Uterus (tissue), 4 donors: Measurements from ENCODE around the gene IFITM5. TPM values are rescaled to one million over a fixed set of nuclear protein-coding genes. Genes with fewer than 3 reads are reported as not detected.
"Not testable (repeated sequence)": the region's sequence is repeated elsewhere in the genome, so short reads cannot be mapped to it uniquely, and the experiment has no call there.

Source experiments
- DNase-seq, 2 donors: peaks; one replicate each; pipeline ENCODE4 v3.0.0-alpha.2; 2019 to 2020
- H3K27ac ChIP-seq, 2 donors: fragments of 200-600 bp; sonication (generic); 1 replicate in 1 of 2; 2 replicates in 1 of 2; pipeline ENCODE4 v1.5.1; 2016 to 2018
- H3K27me3 ChIP-seq, 2 donors: fragments of 200-600 bp; sonication (generic); one replicate each; pipeline ENCODE4 v1.5.1; 2018 to 2019; ENCODE audit warnings: control low read depth in 1 of 2
- H3K36me3 ChIP-seq, 2 donors: fragments of 200-600 bp; sonication (generic); one replicate each; pipeline ENCODE4 v1.5.1; 2019; ENCODE audit warnings: control low read depth in 1 of 2
- H3K4me1 ChIP-seq, 2 donors: fragments of 200-600 bp; sonication (generic); one replicate each; pipeline ENCODE4 v1.5.1; 2018 to 2019; ENCODE audit warnings: control low read depth in 1 of 2
- H3K4me3 ChIP-seq, 2 donors: fragments of 200-600 bp; sonication (generic); 1 replicate in 1 of 2; 2 replicates in 1 of 2; pipeline ENCODE4 v1.5.1; 2018 to 2019; ENCODE audit warnings: mild to moderate bottlenecking in 1 of 2
- H3K9me3 ChIP-seq, 2 donors: fragments of 200-600 bp; sonication (generic); one replicate each; pipeline ENCODE4 v1.5.1; 2019; ENCODE audit warnings: control low read depth in 1 of 2
- POLR2A ChIP-seq, 2 donors: fragments of 450-650 bp; IDR thresholded peaks; one replicate each; pipeline ENCODE4 v1.6.1; 2016; ENCODE audit warnings: antibody characterized with exemption in 2 of 2, mild to moderate bottlenecking in 1 of 2, moderate library complexity in 1 of 2
- intact Hi-C: fragments of 100-400 bp; cut with DNase I; formaldehyde crosslinking; loops from one replicate; pipeline ENCODE4 v1.15.1; 2023; ENCODE audit warnings: low total_unique reads
- total RNA-seq, 4 donors: library from RNA; depleted of rRNA in 3 of 4; stranded (reverse); fragments of >200 nt in 3 of 4; gene quantifications; one replicate each; pipeline versions ENCODE4 v1.1.0 to v1.2.4, GENCODE V29; 2014 to 2023
- TF ChIP-seq, protein P1 (sequence below), 4 experiments: fragments of 200-600 bp in 2 of 4; fragments of 450-650 bp in 2 of 4; sonication (generic) in 2 of 4; IDR thresholded peaks; one replicate each; pipeline ENCODE4 v1.5.1; 2016 to 2019; ENCODE audit warnings: antibody characterized with exemption in 4 of 4, mild to moderate bottlenecking in 2 of 4, moderate library complexity in 1 of 4
- donor health status: DM: yes; HTN: yes; CAD: no.

IFITM5 gene
- total RNA-seq, 4 donors from 2014 or later: not detected

DNA sequence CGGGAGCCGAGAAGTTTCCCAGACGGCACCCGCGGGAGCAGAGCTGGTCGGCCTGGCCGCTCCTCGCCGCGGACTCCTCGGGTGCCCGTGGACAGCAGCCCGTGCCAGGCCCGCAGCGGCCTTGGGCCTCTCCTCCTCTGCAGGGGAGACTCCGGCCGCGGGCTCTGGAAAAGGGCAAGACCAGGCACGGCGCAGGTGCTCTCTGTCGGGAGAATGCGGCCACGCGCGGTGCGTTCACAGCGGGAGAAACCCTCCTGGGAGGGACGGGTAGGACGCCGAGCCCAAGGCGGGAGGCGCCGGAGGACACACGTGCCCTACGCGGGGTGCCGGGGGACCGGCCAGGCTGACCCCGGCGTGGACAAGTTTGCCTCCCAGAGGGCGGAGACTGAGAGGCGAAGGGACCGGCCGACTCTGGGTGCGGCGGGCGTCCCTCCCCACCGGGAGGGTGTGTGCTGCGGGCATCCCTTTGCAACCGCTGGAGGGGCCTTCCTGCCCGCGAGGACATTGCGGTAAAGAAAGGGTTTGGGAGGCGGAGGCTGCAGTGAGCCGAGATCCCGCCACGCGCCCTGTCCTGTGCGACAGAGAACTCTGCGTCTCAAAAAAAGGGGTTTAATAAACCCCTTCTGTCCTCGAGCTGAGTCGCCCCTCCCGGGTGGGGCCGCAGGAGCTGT, 16.8 kb upstream of the IFITM5 start:
- peak in 1 of 2 donors; percentile 37 for DNase-seq
- peaks cover 6 to 8% of the 10 kb centered on the region in 2 donors for H3K4me1 ChIP-seq
- TF ChIP-seq, protein P1, sequence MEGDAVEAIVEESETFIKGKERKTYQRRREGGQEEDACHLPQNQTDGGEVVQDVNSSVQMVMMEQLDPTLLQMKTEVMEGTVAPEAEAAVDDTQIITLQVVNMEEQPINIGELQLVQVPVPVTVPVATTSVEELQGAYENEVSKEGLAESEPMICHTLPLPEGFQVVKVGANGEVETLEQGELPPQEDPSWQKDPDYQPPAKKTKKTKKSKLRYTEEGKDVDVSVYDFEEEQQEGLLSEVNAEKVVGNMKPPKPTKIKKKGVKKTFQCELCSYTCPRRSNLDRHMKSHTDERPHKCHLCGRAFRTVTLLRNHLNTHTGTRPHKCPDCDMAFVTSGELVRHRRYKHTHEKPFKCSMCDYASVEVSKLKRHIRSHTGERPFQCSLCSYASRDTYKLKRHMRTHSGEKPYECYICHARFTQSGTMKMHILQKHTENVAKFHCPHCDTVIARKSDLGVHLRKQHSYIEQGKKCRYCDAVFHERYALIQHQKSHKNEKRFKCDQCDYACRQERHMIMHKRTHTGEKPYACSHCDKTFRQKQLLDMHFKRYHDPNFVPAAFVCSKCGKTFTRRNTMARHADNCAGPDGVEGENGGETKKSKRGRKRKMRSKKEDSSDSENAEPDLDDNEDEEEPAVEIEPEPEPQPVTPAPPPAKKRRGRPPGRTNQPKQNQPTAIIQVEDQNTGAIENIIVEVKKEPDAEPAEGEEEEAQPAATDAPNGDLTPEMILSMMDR (IDR thresholded peaks at IDR 0.05): no peak
- no peak for TF ChIP-seq POLR2A (IDR thresholded peaks at IDR 0.05)

DNA sequence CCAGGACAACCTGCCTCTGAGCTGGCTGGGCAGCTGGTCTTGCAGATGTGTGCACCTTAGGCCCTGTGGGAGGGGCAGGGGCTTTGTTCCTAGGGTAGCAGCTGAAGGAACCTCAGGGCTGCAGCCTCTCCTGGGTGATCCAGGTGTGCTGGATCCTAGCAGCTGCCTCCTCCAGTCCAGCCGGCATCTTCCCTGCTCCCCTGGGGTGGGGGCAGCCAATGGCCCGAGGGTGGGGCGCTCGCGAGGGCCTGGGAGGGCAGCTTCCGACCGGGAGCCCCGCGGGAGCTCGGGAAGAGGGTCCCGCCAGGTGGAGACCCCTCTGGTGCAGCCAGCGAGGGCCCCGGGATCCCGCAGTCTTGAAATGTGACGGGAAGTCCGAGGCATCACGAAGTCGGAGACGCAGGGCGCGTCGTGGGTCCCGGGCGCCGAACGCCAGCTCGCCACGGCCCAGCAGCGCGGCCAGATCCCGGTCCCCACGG, 16.2 kb upstream of the IFITM5 start:
- Histone ChIP-seq H3K27ac (peak overlapping the region; percentile 91 to 99), H3K27me3 (no peaks in the 10 kb centered on the region), H3K36me3 (no peaks in the 10 kb centered on the region), H3K9me3 (no peaks in the 10 kb centered on the region), H3K4me3 (peak overlapping the region; percentile 45 to 61), H3K4me1 (peaks cover 6 to 8% of the 10 kb centered on the region in 2 donors)
- intact Hi-C loops: no loop called here
- TF ChIP-seq, protein P1 (IDR thresholded peaks at IDR 0.05): no peak
- TF ChIP-seq POLR2A (IDR thresholded peaks at IDR 0.05): no peak
- no peak for DNase-seq

More for the DNA sequence above, 16.8 kb upstream of the IFITM5 start:
- intact Hi-C loops: no loop called here
- no peaks in the 10 kb centered on the region for H3K9me3 ChIP-seq
- H3K27me3 ChIP-seq: no peaks in the 10 kb centered on the region
- no peaks in the 10 kb centered on the region for H3K36me3 ChIP-seq
- peak overlapping the region; percentile 91 to 99 for H3K27ac ChIP-seq
- H3K4me3 ChIP-seq: peak overlapping the region; percentile 45 to 61

DNA sequence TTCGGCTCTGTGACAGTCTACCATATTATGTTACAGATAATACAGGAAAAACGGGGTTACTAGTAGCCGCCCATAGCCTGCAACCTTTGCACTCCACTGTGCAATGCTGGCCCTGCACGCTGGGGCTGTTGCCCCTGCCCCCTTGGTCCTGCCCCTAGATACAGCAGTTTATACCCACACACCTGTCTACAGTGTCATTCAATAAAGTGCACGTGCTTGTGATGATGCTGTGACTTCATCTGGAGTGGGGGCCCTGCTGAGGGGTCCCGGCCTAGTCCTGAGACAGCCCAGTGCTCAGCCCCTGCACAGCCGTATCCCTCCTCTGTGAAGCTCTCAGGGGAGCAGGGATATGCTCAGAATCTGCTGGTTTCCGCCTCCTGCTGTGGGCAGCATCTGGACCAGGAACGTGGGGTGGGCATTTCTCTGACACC, 15.7 kb upstream of the IFITM5 start:
- no peaks in the 10 kb centered on the region for H3K36me3 ChIP-seq
- H3K9me3 ChIP-seq: no peaks in the 10 kb centered on the region
- DNase-seq: no peak
- TF ChIP-seq, protein P1 (IDR thresholded peaks at IDR 0.05): no peak
- no peak for TF ChIP-seq POLR2A (IDR thresholded peaks at IDR 0.05)
- H3K4me3 ChIP-seq: peak overlapping the region; percentile 45 to 61
- intact Hi-C loops: no loop called here
- peaks cover 6 to 8% of the 10 kb centered on the region in 2 donors for H3K4me1 ChIP-seq
- no peaks in the 10 kb centered on the region for H3K27me3 ChIP-seq
- H3K27ac ChIP-seq: peak overlapping the region; percentile 91 to 99

DNA sequence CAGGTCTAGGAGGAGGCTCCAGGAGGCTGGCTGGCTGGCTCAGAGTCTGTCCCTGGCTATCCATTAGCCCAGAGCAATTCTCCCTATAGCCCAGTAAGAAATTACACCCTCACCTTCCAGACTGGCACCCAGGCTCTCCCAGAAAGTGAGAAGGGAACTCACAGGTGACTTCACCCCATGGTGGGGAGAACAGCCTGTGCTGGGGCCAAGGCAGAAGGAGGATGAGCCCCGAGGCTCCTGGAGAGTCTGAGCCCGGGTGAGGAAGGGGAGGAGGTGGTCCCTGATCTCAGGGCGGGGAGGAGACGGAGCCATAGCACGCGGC, 15.2 kb upstream of the IFITM5 start:
- DNase-seq, H3K27me3 ChIP-seq, H3K9me3 ChIP-seq, H3K36me3 ChIP-seq, intact Hi-C loops, H3K4me1 ChIP-seq: not testable (repeated sequence)
- peak overlapping the region; percentile 45 to 61 for H3K4me3 ChIP-seq
- H3K27ac ChIP-seq: peak overlapping the region; percentile 91 to 99

DNA sequence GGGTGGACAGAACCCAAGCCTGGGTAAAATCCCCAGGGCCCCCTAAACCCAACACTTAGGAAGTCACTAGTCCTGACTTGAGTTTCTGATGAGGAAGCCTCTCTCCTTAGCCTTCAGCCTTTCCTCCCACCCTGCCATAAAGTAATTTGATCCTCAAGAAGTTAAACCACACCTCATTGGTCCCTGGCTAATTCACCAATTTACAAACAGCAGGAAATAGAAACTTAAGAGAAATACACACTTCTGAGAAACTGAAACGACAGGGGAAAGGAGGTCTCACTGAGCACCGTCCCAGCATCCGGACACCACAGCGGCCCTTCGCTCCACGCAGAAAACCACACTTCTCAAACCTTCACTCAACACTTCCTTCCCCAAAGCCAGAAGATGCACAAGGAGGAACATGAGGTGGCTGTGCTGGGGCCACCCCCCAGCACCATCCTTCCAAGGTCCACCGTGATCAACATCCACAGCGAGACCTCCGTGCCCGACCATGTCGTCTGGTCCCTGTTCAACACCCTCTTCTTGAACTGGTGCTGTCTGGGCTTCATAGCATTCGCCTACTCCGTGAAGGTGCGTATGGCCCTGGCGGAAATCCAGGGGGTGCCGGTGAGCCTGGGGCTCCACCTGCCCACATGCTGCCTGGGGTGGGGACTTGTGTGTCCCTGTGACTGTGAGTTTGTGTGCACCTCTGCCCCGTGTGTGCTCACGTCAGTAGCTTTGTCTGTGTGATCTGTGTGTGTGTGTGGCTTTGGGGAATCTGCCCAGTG, 14.6 kb upstream of the IFITM5 start, which contains the start of gene IFITM1:
Gene IFITM1, plus strand, starts transcription at position 254 of the 767 bp plus-strand sequence. Its CDS starts 131 bp downstream, at position 385.
- Histone ChIP-seq H3K9me3 (no peaks in the 10 kb centered on the region), H3K4me1 (peaks cover 6 to 8% of the 10 kb centered on the region in 2 donors), H3K27me3 (no peaks in the 10 kb centered on the region), H3K36me3 (no peaks in the 10 kb centered on the region), H3K27ac (peak within 1 kb of the TSS; percentile 91 to 99), H3K4me3 (peak within 1 kb of the TSS; percentile 45 to 61)
- intact Hi-C loops: no loop called here
- peak; percentile 86 to 95 for TF ChIP-seq POLR2A (IDR thresholded peaks at IDR 0.05)
- TF ChIP-seq, protein P1 (IDR thresholded peaks at IDR 0.05): no peak
- DNase-seq: peak in 1 of 2 donors; percentile 62
